ENCODE measurements around the gene STK31.
"Not testable (repeated sequence)": the region's sequence is repeated elsewhere in the genome, so short reads cannot be mapped to it uniquely, and the experiment has no call there.

The STK31 gene

GRCh38 chr7:23713285-23714149 is 3.5 kb downstream of the STK31 start:
- no peak for DNase-seq

DNA sequence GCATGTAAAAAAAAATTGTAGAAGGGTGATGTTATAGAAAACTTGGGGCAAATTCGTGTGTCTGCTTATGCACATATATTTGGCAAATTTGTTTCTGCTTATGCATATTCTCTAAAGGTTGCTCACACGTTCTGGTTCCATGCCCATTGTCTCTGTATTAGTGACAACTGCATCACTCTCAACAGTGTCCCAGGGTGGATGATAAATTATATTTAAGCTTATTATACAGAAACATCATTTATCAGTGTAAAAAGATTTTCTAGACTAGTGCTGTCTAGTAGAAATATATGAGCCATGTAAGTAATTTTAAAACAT is 4.1 kb downstream of the STK31 start:
- DNase-seq = no peak

GRCh38 chr7:23714579-23714978 is 4.6 kb downstream of the STK31 start:
- DNase-seq = no peak

DNA sequence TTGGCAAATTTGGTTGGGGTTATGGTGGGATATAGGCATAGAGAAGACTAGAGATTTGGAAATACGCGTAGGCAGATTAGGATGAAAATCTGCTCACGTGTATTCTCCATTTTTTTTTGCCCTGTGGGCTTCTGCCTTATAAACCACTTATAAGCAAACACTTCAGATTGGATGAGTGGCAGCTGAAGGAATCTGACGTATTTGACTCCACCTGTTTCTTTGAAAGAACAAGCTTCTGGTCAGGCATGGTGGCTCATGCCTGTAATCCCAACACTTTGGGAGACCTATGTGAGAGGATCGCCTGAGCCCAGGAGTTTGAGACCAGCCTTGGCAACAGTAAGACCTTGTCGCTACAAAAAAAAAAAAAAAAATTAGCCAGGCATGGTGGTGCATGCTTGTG is 5.1 kb downstream of the STK31 start:
- no peak for DNase-seq

GRCh38 chr7:23717788-23718187 is 7.8 kb downstream of the STK31 start:
- no peak for DNase-seq

DNA sequence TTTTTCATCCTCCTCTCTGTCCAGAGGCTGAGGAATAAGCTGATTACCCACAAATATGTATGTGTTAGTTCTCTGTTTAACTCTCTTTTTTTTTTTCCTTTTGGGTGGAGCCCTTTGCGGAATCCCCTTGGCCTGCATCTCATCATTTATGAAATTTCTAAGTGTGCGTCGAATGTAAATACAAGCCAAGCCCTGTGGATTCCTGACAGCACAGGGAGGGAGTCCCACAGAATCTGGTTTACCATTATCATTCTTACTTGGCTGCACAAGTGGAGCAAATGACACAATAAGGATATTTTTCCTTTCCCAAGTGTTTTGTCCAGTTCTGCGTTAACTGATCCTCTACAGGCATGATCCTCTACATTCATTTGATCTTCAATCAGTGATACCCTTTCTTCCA is 11.4 kb downstream of the STK31 start:
- DNase-seq = no peak

DNA sequence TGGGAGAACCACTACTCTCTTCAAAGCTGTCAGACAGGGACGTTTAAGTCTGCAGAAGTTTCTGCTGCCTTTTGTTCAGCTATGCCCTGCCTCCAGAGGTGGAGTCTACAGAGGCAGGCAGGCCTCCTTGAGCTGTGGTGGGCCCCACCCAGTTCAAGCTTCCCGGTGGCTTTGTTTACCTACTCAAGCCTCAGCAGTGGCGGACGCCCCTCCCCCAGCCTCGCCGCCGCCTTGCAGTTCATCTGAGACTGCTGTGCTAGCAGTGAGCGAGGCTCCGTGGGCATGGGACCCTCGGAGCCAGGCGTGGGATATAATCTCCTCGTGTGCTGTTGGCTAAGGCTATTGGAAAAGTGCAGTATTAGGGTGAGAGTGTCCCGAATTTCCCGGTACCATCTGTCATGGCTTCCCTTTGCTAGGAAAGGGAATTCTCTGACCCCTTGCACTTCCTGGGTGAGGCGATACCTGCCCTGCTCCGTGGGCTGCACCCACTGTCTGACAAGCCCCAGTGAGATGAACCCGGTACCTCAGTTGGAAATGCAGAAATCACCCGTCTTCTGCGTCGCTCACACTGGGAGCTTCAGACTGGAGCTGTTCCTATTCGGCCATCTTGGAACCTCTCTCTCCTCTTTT is 12.7 kb downstream of the STK31 start:
- not testable (repeated sequence) for DNase-seq

GRCh38 chr7:23724113-23724512 is 14.1 kb downstream of the STK31 start:
- not testable (repeated sequence) for DNase-seq

- DNase-seq = no peak
Observed at GRCh38 chr7:23742051-23742450, 32.0 kb downstream of the STK31 start.

DNA sequence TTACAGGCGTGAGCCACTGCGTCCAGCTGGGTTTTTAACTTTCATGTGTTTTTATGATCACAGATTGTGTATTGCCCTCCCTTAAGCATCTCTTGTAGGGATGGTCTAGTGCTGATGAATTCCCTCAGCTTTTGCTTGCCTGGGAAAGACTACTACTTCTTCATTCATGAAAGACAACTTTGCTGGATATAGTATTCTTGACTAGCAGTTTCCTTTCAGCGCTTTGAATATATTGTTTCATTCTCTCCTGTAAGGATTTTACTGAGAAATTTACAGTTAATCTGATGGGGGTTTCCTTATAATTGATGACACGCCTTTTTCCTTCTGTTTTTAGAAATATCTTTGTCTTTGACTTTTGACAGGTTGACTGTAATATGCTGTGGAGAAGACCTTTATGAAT is 33.2 kb downstream of the STK31 start:
- no peak for DNase-seq

- DNase-seq = no peak
Observed at GRCh38 chr7:23746629-23747028, 36.6 kb downstream of the STK31 start.

DNA sequence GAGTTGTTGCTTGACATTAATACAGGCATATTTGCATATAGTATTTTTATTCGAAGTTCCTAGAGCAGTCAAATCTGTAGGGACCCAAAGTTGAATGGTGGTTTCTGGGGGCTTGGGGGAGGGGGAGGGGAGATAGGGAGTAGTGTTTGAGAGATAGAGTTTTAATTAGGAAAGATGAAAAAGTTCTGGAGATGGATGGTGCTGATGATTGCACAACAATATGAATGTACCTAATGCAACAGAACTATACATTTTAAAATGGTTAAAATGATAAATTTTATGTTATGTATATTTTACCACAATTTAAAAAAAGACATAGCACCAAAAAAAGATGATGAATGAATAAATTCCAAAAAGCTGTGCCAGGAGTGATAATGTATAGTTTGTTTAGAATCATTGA is 41.8 kb downstream of the STK31 start:
- no peak for DNase-seq

- not testable (repeated sequence) for DNase-seq
Observed at GRCh38 chr7:23758839-23759238, 48.8 kb downstream of the STK31 start.

DNA sequence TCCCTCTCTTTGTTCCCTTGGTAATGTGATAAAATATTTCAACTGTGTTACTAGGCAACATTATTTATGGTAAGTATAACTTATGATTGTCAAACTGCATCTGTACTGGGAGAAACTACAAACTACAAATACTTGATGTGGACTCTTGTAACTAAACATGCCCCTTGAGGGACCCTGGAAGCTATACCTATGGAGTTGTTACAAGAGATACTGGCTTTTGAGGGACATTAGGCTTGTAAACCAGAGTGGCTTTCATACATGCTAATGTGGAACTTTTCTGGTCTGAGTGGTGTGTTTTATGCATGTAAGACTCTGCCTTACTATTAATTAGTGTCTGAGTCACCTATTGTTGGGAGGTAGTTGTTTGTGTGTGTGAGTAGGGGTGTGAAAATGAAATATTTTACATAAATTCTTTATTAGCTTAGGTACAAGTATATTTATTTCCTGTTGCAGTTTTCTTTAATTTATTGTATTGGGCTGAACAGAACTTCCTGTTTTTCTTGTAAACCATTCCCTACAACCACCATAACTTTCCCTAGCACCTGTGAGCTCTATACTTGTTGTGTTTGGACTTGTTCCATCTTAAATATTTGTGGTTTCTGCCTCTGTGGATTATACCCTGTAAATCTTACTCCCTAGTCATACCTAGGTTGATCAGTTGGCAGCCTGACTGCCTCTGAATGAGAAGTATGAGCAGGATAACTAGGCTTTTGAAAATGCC is 49.8 kb downstream of the STK31 start:
- no peak for DNase-seq

- DNase-seq = no peak
Observed at GRCh38 chr7:23765943-23766342, 55.9 kb downstream of the STK31 start.

DNA sequence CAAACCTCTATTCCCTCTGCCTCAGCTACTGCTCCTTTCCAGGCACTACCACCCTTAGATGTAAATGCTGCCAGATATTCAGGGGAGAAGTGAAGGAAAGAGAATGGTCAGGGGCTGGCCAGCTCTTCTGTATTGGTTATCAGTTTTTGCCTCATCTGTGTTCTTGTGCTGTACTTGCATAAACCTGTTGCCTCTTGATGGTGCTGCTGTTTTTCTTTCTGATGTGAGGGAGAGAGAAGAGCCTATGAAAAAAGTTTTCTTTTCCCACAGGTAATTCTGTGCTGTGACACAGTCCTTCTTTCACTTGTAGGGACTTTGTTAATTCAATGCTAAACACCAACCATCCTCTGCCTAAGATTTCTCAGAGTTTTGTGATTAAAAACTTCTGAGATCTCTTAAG is 57.5 kb downstream of the STK31 start:
- DNase-seq = no peak

GRCh38 chr7:23768022-23768421 is 58.0 kb downstream of the STK31 start:
- DNase-seq = no peak

DNA sequence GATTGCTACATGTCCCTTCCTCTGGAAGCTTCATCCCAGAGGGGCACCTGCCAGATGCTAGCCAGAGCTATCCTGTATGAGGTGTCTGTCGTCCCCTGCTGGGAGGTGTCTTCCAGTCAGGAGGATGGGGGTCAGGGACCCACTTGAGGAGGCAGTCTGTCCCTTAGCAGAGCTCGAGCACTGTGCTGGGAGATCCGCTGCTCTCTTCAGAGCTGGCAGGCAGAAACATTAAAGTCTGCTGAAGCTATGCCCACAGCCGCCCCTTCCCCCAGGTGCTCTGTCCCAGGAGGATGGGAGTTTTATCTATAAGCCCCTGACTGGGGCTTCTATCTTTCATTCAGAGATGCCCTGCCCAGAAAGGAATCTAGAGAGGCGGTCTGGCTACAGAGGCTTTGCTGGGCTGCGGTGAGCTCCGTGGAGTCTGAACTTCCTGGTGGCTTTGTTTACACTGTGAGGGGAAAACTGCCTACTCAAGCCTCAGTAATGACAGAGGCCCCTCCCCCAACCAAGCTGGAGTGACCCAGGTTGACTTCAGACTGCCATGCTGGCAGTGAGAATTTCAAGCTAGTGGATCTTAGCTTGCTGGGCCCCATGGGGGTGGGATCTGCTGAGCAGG is 69.3 kb downstream of the STK31 start:
- not testable (repeated sequence) for DNase-seq

GRCh38 chr7:23783115-23783514 is 73.1 kb downstream of the STK31 start:
- no peak for DNase-seq

- DNase-seq = no peak
Observed at GRCh38 chr7:23787272-23787671, 77.3 kb downstream of the STK31 start.

- DNase-seq = no peak
Observed at GRCh38 chr7:23788843-23789242, 78.8 kb downstream of the STK31 start.

DNA sequence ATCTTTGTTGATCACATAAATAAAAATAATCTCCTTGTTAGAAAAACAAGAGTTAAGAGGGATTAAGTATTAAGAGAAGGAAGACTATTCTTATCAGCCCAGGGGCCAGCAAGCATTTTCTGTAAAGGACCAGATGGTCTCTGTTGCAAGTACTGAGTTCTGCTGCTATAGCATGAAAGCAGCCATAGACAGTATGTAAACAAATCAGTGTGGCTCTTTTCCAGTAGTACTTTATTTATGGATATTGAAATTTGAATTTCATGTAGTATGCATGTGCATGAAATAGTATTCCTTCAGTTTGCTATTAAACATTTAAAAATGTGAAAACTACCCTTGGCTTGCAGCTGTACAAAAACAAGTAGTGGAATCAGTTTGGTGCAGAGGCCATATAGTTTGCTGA is 81.7 kb downstream of the STK31 start:
- DNase-seq = no peak

DNA sequence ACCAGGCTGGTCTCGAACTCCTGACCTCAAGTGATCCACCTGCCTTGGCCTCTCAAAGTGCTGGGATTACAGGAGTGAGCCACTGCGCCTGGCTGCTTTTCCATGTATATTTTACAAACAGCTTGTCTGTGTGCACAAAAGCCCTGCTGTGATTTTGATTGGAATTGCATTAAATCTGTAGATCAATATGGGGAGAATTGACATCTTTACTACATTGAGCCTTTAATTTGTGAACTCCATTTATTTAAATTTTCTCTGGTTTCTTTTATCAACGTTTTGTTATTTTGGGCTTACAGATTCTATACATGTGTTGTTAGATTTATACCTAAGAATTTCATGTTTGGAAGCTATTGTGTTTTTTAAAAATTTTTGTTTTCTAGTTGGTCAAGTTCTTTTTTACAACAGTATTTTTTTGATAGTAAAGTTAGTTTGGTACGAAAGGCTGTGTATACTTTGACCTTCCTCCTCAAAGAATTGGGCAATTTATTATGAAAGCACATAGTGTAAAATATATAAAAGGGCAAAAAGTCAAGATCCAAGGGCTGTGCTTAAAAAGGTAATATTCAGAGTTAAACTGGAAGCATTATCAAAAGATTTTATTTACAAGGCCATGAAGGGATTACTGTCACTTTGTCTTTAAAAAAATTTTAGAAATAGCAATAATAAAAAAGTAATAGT is 92.8 kb downstream of the STK31 start:
- no peak for DNase-seq

All from CD4-positive, alpha-beta T cell treated with Interleukin-10 for 1 hour (primary cell).